ENCODE measurements around the gene GARIN1A.
"Not testable (repeated sequence)": the region's sequence is repeated elsewhere in the genome, so short reads cannot be mapped to it uniquely, and the experiment has no call there.

The GARIN1A gene

DNA sequence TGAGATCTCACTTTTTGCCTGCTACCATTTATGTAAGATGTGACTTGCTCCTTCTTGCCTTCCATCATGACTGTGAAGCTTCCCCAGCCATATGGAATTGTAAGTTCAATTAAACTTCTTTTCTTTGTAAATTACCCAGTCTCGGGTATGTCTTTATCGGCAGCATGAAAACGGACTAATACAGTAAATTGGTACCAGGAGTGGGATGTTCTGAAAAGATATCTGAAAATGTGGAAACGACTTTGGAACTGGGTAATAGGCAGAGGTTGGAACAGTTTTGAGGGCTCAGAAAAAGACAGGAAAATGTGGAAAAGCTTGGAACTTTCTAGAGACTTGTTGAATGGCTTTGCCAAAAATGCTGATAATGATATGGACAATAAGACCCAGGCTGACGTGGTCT, 10.6 kb upstream of the GARIN1A start:
- TF ChIP-seq, protein P1, sequence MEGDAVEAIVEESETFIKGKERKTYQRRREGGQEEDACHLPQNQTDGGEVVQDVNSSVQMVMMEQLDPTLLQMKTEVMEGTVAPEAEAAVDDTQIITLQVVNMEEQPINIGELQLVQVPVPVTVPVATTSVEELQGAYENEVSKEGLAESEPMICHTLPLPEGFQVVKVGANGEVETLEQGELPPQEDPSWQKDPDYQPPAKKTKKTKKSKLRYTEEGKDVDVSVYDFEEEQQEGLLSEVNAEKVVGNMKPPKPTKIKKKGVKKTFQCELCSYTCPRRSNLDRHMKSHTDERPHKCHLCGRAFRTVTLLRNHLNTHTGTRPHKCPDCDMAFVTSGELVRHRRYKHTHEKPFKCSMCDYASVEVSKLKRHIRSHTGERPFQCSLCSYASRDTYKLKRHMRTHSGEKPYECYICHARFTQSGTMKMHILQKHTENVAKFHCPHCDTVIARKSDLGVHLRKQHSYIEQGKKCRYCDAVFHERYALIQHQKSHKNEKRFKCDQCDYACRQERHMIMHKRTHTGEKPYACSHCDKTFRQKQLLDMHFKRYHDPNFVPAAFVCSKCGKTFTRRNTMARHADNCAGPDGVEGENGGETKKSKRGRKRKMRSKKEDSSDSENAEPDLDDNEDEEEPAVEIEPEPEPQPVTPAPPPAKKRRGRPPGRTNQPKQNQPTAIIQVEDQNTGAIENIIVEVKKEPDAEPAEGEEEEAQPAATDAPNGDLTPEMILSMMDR (conservative IDR thresholded peaks at IDR 0.05; ENCODE audit: low read depth, low read length) = no peak
- H3K4me3 ChIP-seq (ENCODE audit: low read depth, low read length) = no peak overlapping the region
- DNase-seq (ENCODE audit: low read depth) = no peak

DNA sequence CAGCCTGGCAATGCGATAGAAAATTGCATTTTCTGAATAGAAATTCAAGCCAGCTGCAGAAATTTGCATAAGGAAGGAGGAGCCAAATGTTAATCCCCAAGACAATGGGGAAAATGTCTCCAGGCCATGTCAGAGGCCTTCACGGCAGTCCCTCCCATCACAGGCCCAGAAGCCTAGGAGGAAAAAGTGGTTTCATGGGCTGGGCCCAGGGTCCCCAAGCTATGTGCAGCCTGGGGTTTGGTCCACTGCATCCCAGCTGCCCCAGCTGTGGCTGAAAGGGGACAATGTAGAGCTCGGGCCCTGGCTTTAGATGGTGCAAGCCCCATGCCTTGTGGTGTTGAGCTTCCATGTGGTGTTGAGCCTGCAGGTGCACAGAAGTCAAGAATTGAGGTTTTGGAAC, 10.0 kb upstream of the GARIN1A start:
- no peak for DNase-seq (ENCODE audit: low read depth)
- TF ChIP-seq, protein P1 (conservative IDR thresholded peaks at IDR 0.05; ENCODE audit: low read depth, low read length) = no peak

DNA sequence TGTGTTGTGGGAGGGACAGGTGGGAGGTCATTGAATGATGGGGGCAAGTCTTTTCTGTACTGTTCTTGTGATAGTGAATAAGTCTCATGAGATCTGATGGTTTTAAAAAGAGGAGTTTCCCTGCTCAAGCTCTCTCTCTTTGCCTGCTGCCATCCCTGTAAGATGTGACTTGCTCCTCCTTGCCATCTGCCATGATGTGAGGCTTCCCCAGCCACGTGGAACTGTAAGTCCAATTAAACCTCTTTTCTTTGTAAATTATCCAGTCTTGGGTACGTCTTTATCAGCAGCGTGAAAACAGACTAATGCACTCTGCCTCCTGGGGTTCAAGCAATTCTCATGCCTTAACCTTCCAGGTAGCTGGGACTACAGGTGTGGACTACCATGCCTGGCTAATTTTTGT, 8.9 kb upstream of the GARIN1A start:
- not testable (repeated sequence) for DNase-seq (ENCODE audit: low read depth); H3K4me3 ChIP-seq (ENCODE audit: low read depth, low read length)

More for the DNA sequence above, 10.0 kb upstream of the GARIN1A start:
- no peak overlapping the region for H3K4me3 ChIP-seq (ENCODE audit: low read depth, low read length)

DNA sequence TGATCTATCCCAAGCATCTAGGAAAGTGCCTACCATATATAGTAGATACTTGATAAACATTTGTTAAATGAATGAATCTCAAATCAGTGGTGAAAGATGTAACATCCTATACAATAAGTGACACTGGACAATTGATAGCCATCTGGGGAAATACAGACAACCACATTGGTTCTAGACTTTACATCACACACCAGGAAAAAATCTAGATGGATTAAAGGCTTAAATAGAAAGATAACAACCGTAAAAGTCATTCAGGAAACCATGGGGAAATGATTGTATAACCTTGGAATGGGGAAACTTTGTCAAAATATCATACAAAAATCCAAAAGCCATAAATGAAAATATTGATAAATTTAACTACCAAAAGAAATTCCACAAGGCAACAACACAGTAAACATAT, 7.0 kb upstream of the GARIN1A start:
- TF ChIP-seq, protein P1 (conservative IDR thresholded peaks at IDR 0.05; ENCODE audit: low read depth, low read length) = no peak
- DNase-seq (ENCODE audit: low read depth) = no peak
- H3K4me3 ChIP-seq (ENCODE audit: low read depth, low read length) = no peak overlapping the region

DNA sequence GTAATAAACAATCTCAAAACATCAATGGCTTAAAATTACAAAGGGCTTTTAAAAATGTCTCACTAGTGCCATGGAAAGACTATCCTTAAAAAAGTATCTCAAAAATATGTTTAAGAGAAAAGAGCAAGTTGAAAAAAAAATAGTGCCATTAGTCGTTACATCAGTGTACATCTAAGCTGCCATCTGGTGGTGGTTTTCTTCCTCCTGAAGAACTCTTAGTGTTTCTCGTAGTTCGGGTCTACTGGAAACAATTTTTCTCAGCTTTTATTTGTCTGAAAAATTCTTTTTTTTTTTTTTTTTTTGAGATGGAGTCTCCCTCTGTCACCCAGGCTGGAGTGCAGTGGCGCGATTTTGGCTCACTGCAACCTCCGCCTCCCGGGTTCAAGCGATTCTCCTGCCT, 5.9 kb upstream of the GARIN1A start:
- TF ChIP-seq, protein P1 (conservative IDR thresholded peaks at IDR 0.05; ENCODE audit: low read depth, low read length) = peak; percentile 52
- DNase-seq (ENCODE audit: low read depth) = peak; percentile 59
- no peak overlapping the region for H3K4me3 ChIP-seq (ENCODE audit: low read depth, low read length)

DNA sequence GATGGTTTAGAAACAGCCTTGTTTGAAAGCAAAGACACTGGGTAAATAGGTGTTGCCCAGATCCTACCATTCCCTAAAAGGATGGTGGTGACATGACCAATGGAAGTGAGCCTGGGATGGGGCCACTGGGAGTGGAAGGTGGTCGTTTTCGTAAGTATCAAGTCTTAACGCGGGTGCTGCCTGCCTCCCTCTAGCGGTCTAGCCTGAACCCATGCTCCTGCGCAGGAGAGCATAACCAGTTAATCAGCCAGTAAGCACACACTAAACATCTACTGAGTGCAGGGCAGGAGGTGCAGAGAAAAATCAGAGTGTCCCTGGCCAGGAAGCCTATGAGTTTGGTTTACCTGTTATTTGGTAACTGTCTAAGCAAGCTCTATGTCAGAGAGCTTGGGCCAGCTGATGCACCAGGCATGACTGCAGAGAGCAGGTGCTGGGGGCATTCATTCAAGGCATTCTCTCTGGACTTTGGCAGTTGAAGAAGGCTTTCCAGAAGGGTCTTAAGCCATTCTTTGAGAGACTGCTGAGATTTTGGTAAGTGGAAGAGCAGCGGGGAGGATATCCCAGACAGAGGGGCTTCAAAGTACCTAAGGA, 930 bp downstream of the GARIN1A start:
- TF ChIP-seq, protein P1 (conservative IDR thresholded peaks at IDR 0.05; ENCODE audit: low read depth, low read length) = peak; percentile 80
- DNase-seq (ENCODE audit: low read depth) = peak; percentile 56

DNA sequence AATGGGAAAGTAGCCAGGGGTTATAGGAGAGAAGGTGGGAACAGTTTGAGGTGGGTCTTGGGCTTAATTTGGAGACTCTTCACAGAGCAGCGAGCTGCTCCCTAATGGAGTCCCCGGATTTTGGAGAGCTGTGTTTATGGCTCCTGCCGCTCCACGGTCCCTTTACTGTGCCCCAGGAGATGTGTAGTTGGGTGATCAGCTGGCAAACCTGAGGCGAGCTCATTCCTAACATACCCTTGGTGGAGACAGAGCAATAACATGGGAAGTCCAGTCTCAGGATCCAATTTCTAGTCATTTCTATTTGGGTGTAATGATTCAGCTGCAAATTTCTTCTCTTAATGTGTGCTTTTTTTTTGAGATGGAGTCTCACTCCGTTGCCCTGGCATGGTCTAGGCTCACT, 1.5 kb downstream of the GARIN1A start:
- no peak overlapping the region for H3K4me3 ChIP-seq (ENCODE audit: low read depth, low read length)
- TF ChIP-seq, protein P1 (conservative IDR thresholded peaks at IDR 0.05; ENCODE audit: low read depth, low read length) = no peak
- no peak for DNase-seq (ENCODE audit: low read depth)

More for the DNA sequence above, 930 bp downstream of the GARIN1A start:
- H3K4me3 ChIP-seq (ENCODE audit: low read depth, low read length) = no peak overlapping the region

Measured in choroid plexus epithelial cell (primary cell).